ENCODE measurements around the gene GRAMD4. TPM values are rescaled to one million over a fixed set of nuclear protein-coding genes. Genes with fewer than 3 reads are reported as not detected.
A peak's percentile ranks its signal among the peaks of the same experiment; 100 is the strongest.

Gene GRAMD4
- total RNA-seq, 2 experiments from 2014 or later, result 46.9 to 52.4 TPM

- intact Hi-C loops (cut with micrococcal nuclease; ENCODE audit: unreplicated experiment), result no loop called here
- POLR2A ChIA-PET, result no interaction called here
- CTCF ChIA-PET (ENCODE audit: unreplicated experiment), result no interaction called here
Measured at GRCh38 chr22:46691571-46691970, 71.4 kb downstream of the GRAMD4 start.

GRCh38 chr22:46693634-46694415 is 73.6 kb downstream of the GRAMD4 start:
- Histone ChIP-seq H3K9me2 (ENCODE audit: insufficient read depth, low read length) (no peaks in the 10 kb centered on the region), H3K4me2 (ENCODE audit: low read length) (no peak overlapping the region), H3K79me2 (ENCODE audit: insufficient read depth, low read depth, low read length) (no peaks in the 10 kb centered on the region), H3K27ac (ENCODE audit: low read depth, low read length, poor library complexity, severe bottlenecking) (no peak overlapping the region), H3K36me3 (ENCODE audit: insufficient read depth, low read length) (peaks cover 32% of the 10 kb centered on the region; the same call in 1 of the 2 replicates), H3K4me3 (ENCODE audit: low read depth, low read length, poor library complexity, severe bottlenecking) (no peak overlapping the region), H4K20me1 (ENCODE audit: insufficient read depth, low read length) (no peaks in the 10 kb centered on the region), H3K9me3 (ENCODE audit: low read length) (no peaks in the 10 kb centered on the region), H2AFZ (ENCODE audit: low read length) (no peak overlapping the region), H3K4me1 (ENCODE audit: insufficient read depth, low read length, poor library complexity, severe bottlenecking) (no peaks in the 10 kb centered on the region)
- ChIA-PET CTCF (ENCODE audit: unreplicated experiment) (no interaction called here), POLR2A (no interaction called here)
- TF ChIP-seq CTCF (conservative IDR thresholded peaks at IDR 0.05; ENCODE audit: low read length) (peak; percentile 66), EZH2phosphoT487 (IDR thresholded peaks at IDR 0.05; ENCODE audit: borderline replicate concordance, low read depth, low read length) (no peak)
- intact Hi-C loops (cut with micrococcal nuclease; ENCODE audit: unreplicated experiment), result no loop called here
- peak; percentile 42 for DNase-seq (ENCODE audit: low spot score)
- BruUV-seq (replicated peaks), result no TSS peak

More at GRCh38 chr22:46691571-46691970, 71.4 kb downstream of the GRAMD4 start:
- H3K79me2 ChIP-seq (ENCODE audit: insufficient read depth, low read depth, low read length), result no peaks in the 10 kb centered on the region
- no peaks in the 10 kb centered on the region for H3K9me3 ChIP-seq (ENCODE audit: low read length)
- peaks cover 26% of the 10 kb centered on the region; the same call in 1 of the 2 replicates for H3K36me3 ChIP-seq (ENCODE audit: insufficient read depth, low read length)
- no peaks in the 10 kb centered on the region for H3K4me1 ChIP-seq (ENCODE audit: insufficient read depth, low read length, poor library complexity, severe bottlenecking)
- no peak overlapping the region for H2AFZ ChIP-seq (ENCODE audit: low read length)
- no peaks in the 10 kb centered on the region for H4K20me1 ChIP-seq (ENCODE audit: insufficient read depth, low read length)
- H3K4me3 ChIP-seq (ENCODE audit: low read depth, low read length, poor library complexity, severe bottlenecking), result no peak overlapping the region
- TF ChIP-seq EZH2phosphoT487 (IDR thresholded peaks at IDR 0.05; ENCODE audit: borderline replicate concordance, low read depth, low read length), result no peak
- no peak for TF ChIP-seq CTCF (conservative IDR thresholded peaks at IDR 0.05; ENCODE audit: low read length)
- no TSS peak for BruUV-seq (replicated peaks)
- no peak for DNase-seq (ENCODE audit: low spot score)
- H3K9me2 ChIP-seq (ENCODE audit: insufficient read depth, low read length), result no peaks in the 10 kb centered on the region
- H3K27ac ChIP-seq (ENCODE audit: low read depth, low read length, poor library complexity, severe bottlenecking), result no peak overlapping the region
- H3K4me2 ChIP-seq (ENCODE audit: low read length), result no peak overlapping the region
